ENCODE data around the gene PNMA8A.

The PNMA8A gene

DNA sequence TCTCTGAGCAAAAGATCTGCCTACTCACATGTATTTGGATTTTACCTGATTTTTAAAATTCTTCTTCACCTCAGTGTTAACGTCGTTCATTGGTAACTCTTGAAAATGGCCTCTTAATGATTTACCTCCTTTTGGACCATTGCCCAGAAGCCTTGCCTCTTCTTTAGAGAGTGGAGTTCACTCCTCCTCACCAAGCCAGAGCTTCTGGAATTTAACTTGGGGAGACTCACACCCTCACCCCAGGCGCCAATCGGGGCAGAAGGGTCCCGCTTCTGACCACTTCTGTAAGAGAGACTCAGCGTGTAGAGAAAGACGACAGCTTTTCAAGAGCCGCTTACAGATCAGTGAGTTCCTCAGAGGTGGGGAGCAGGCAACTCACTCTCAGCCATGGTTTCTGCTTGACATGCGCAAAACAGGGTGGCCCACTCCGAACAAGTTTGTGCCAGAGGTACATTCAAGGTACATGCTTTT is 45.3 kb downstream of the PNMA8A start:
- peak; percentile 41 for DNase-seq

- no peak for DNase-seq
Measured at GRCh38 chr19:46423188-46423587, 48.2 kb downstream of the PNMA8A start.

DNA sequence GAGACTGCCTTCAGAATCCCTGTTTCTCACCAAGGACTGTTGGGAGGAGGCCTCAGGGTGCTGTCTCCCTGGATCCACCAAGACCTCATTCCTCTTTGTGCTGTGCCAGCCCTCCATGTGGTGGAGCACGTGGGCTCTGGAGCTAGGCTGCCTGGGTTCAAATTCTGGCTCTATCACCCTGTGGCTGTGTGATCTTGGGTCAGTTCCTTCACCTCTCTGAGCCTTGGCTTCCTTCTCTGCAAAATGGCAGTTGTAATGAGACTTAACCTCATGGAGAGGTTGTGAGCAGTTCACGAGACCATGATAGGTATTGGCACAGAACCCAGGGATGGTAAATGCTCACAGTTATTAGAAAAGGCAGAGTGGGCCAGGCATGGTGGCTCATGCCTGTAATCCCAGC is 49.0 kb downstream of the PNMA8A start:
- DNase-seq: no peak

GRCh38 chr19:46420056-46420455 is 51.3 kb downstream of the PNMA8A start:
- no peak for DNase-seq
